GM18502 (cell line): ENCODE measurements around the gene TNP2.
"Not testable (repeated sequence)": the region's sequence is repeated elsewhere in the genome, so short reads cannot be mapped to it uniquely, and the experiment has no call there.

ENCODE experiments used
- ATAC-seq: cut with Tn5 transposase; IDR thresholded peaks from one replicate; pipeline ENCODE4 v1.9.1; 2021; ENCODE audit warnings: mild to moderate bottlenecking; ENCODE audit not compliant: unreplicated experiment, poor library complexity

The TNP2 gene

DNA sequence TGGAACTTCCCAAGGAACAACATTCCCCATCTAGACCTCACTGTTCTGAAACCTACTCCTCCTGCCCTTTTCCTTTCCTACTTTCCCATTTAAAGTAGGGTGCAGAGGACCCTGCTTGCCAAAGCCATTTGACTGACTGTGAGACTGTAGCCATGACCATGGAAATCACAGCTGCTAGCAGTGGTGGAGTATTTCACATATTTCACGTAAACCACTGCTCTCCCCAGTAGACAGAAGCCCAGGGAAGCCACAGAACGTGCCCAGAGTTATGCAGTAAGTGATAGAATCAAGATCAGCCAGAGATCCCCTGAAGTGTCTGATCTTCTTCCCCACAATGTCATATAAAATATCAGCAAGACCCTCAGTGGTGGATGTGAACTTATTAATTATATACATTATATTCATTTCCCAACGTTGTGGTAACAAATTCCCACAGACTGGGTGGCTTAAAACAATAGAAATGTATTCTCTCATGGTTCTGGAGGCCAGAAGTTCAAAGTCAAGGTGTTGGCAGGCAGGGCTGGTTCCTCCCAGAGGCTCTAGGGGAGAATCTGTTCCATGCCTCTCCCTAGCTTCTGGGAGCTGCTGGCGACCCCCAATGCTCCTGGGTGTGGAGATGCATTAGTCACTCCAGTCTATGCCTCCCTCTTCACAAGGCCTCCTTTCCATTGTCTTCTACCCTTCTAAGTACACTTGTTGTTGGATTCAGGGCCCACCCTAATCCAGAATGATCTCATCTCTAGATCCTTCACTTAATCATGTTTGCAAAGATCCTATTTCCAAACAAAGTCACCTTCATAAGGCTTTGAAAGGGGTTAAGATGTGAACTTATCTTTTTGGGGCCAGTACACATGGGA is 32.7 kb upstream of the TNP2 start:
- ATAC-seq, result no peak

DNA sequence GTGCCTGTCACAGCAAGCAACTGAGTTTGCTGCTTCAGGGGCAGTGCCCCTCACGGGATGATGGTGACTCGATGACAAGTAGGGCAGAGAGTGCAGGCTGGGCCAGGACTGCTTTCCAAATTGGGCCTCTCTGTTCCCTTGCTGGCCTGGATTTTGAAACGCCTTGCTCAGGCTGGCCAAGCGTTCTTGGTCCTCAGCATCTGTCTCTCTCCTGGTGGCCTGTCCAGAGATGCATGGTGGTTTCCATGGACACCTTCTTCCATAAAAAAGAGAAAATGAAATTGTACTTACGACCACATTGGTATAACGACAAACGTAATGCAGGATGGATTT is 31.4 kb upstream of the TNP2 start:
- no peak for ATAC-seq

GRCh38 chr16:11299865-11300559 is 30.9 kb upstream of the TNP2 start:
- no peak for ATAC-seq

DNA sequence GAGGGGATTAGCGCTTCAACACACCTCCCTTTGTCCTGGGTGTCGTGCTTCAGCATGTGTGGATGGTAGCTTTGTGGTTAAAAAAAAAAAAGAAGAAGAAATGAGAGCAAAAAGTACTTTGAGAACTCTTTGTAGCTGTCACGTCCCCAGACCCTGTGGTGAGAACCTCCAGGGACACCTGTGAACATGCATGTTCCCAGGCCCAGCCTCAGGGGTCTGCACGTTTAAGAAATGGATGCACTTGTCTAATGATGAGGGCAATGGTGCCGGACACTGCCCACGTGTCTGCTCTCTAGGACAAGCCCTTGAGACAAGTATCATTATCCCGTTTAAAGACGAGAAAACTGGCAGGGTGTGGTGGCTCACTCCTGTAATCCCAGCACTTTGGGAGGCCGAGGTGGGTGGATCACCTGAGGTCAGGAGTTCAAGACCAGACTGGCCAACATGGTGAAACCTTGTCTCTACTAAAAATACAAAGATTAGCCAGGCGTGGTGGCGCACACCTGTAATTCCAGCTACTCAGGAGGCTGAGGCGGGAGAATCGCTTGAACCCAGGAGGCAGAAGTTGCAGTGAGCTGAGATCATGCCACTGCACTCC is 29.9 kb upstream of the TNP2 start:
- peak; percentile 39 for ATAC-seq

DNA sequence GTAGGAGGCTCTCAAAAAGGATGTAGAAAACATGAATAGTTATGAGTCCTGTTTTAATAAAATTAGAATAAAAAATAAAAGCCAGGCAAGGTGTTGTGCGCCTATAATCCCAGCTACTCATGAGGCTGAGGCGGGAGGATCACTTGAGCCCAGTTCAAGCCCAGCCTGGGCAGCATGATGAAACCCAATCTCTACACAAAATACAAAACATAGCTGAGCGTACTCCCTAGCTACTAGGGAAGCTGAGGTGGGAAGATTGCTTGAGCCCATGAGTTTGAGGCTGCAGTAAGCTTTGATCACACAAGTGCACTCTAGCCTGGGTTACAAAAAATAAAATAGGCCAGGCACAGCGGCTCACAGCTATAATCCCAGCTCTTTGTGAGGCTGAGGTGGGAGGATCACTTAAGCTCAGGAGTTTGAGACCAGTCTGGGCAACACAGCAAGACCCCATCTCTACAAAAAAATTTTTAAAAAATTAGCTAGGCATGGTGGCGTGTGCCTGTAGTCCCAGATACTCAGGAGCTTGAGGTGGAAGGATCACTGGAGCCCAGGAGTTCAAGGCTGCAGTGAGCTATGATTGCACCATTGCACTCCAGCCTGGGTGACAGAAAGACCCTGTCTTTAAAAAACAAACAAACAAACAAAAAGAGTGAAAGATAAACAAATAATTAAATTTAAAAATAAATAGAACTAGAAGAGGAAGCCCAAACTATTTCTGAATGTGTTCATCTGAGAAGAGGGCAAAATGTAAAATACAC is 29.2 kb upstream of the TNP2 start:
- no peak for ATAC-seq

DNA sequence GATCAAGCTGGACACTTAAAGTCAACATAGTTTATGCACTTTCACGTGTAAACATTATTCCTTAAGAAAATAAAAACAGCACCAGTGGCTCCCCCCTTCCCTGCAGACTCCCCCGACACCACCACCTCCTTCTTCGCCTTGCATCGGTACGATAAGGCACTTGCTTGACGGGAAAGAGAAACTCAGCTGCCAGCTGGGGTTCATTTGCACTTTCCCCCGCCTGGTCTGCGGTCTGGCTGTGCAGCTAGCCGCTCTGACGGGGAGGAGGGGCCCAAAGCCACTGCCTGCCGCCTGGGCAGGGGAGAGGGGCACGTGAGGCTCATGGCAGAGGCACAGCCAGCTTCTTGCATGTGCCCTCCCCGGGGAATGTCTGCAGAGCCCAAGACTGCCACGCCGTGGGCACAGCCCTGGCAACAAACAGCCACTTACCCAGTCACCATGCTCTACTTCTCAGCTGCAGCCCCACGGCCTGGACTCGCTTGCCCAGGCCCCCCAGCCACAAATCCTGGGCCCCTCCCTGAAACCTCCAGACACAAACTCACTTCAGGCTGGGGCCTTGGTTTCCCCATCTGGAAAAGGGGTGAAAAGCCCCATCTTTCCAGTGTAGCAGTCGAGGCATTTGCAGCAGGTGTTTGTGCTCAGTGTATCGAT is 28.5 kb upstream of the TNP2 start:
- peak; percentile 75 for ATAC-seq

DNA sequence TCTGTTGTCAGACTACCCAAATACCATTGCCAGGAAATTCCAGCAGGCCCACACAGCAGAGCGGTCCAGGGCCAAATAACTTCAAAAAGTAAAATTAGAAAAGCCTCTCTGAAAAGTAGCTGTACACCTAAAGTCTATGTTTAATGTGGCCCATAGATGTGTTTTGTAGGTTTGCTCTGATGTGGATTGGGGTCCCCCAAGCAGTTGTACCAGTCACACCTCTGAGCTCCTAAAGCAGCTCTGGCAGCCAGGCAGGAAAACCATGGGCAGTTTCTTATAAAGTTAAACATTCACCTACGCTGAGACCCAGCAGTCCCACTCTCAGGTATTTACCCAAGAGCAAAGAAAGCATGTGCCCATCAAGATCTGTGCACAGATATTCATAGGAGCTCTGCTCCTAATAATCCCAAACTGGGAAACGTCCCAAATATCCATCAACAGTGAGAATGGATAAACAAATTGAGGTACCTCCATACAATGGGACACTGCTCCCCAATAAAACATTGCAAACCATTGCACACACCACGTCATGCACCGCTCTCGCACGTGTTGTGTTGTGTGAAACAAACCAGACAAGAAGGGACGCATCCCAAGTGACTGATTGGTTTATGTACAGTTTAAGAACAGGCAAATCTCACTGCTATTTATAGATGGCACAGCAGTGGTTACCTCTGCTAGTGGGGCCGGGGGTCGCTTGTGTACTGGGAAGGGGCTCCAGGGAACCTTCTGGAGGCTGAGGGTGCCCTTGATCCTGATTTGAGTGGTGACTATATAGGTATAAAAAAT is 27.8 kb upstream of the TNP2 start:
- ATAC-seq, result peak; percentile 20

- no peak for ATAC-seq
Observed at GRCh38 chr16:11296351-11296705, 27.2 kb upstream of the TNP2 start.

- ATAC-seq, result no peak
Observed at GRCh38 chr16:11295672-11296071, 26.5 kb upstream of the TNP2 start.

DNA sequence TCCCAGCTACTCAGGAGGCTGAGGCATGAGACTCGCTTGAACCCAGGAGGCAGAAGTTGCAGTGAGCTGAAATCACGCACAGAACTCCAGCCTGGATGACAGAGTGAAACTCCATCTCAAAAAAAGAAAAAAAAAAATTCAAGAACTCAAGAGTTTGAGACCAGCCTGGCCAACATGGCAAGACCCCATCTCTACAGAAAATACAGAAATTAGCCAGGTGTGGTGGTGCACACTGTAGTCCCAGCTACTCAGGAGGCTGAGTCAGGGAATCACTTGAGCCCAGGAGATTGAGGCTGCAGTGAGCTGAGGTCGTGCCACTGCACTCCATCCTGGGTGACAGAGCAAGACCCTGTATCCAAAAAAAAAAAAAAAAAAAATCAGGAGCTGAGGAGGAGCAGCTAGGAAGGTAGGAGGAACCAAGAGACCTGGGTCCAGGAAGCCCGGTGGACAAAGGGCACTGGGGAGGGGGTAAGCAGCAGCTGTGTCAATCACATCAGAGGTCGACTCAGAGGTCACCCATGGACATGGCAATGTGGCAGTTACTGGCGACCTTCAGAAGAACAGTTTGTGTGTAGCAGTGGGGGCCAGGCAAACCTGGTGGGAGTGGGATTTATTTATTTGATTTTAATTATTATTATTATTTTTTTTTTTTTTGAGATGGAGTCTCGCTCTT is 23.1 kb upstream of the TNP2 start:
- no peak for ATAC-seq

- no peak for ATAC-seq
Observed at GRCh38 chr16:11291091-11291703, 22.1 kb upstream of the TNP2 start.

DNA sequence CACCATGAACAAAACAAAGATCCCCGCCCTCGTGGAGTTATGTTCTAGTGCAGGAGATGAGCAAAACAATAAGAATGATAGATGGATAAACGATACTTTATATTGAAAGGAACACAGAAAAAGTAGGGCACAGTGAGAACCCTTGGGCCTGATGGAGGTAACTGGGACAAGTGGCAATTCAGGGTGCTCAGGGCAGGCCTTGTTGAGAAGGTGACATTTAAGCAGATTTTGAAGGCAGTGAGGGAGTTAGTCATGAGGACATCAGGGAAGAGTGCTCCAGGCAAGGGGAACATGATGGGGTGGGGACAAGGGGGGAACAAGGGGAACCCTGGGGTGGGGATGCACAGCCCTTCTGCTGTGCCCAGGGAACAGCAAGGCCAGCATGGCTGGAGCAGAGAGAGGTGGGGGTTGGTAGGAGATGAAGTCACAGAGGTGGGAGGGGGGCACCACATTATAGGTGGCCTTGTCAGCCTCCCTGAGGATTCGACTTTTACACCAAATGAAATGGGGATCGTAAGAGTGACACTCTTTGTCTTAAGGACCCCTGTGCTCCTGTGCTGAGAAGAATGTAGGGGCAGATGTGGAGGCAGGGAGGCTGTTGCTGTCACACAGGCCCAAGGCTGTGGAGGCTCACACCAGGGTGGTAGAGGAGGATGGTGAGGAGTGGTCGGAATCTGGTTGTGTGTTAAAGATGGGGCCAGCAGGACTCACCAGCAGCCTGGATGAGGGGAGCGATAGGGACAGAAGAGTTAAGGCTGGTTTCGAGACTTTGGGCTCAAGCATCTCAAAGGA is 21.2 kb upstream of the TNP2 start:
- ATAC-seq, result no peak

GRCh38 chr16:11289696-11290095 is 20.6 kb upstream of the TNP2 start:
- ATAC-seq, result not testable (repeated sequence)

GRCh38 chr16:11289202-11289601 is 20.1 kb upstream of the TNP2 start:
- no peak for ATAC-seq

DNA sequence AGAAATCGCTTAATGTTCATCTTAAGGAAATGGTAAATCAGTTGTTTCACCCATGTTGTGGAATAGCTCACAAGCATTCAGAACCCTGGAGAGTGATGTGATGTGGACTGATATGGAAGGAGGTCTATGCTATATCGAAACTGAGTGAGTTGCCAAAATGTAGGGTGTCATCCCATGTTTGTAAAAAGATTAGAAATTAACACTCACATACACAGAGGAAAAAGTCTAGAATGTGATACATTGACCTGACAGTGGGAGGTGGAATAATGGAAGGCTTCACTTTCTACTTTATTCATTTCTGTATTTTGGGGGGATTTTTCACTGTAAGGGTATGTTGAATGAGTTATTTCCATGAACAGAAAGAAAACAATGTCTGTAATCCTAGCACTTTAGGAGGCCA is 16.7 kb upstream of the TNP2 start:
- ATAC-seq, result no peak

DNA sequence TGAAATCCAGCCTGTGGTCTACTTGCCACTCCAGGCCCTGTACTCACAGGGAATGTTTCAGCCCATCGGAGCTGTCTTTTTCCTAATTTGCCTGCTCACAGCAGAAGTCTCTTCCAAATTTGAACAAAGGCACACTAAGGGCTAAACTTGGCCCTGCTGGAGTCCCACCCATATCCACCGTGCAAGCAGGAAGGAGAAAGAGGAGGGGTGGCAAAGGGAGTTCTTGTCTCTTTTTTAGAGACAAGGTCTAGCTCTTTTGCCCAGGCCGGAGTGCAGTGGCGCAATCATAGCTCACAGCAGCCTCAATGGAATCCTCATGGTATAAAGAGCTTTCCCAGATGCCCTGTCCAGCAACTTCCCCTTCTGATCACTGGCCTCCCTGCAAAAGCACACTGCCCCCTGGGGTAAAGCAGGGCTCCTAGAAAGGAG is 14.7 kb upstream of the TNP2 start:
- ATAC-seq, result no peak

DNA sequence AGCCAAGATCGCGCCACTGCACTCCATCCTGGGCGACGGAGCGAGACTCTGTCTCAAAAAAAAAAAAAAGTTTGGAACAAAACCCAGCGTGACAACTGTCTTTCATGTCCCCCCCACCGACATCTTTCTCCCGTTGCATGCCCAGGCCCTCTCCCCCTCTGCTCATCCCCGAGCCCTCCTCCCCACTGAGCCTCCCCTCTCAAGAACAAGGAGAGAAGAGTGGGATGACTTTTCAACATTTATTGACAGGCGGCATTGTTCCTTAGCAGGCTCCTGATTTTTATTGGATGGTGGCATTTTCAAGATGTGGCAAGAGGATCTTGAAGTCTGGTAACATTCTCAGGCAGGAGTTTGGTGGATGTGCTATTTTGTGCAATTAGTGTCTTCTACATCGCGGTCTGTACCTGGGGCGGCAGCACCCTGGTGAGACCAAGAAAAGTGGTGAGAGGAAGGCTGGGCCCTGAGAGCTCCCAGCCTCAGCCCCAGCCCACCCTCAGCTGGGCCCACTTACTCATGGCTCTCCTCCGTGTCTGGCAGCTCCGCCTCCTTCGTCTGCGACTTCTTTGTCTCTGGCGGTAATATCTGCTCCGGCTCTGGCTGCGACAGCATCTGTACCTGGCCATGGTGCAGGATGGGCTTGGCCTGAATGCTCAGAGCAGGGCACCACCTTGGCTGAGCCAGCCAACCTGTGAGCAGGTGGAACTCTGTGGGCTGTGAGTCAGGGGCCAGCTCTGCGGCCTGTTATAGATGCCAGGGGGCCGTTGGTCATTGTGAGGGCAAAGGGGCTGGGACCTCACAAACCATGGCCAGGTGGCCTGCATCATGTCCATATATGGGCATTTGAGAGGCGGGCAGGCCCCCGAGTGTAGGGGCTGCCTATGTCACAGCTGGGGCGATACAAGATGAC is 11.7 kb upstream of the TNP2 start, which contains the start of gene PRM1:
TSS of gene PRM1 (minus strand) at position 715 of the 907 bp plus-strand sequence. CDS start at position 623, 92 bp downstream.
- ATAC-seq, result no peak
